Neural progenitor cell (in vitro differentiated cells): ENCODE measurements around the gene TEF. TPM values are rescaled to one million over a fixed set of nuclear protein-coding genes. Genes with fewer than 3 reads are reported as not detected.

Experiments
- DNase-seq: peaks from one replicate; pipeline ENCODE4 v3.0.0-alpha.2; 2016; ENCODE audit warnings: low spot score
- H2AFZ ChIP-seq: fragments of 200-600 bp; sonication (generic); replicated peaks from 2 replicates; pipeline ENCODE4 v1.6.1; 2016; ENCODE audit warnings: antibody characterized with exemption
- H3F3A ChIP-seq: fragments of 200-600 bp; sonication (generic); 2 replicates; pipeline ENCODE4 v1.6.1; 2016; ENCODE audit warnings: antibody characterized with exemption, low read depth
- H3K27ac ChIP-seq: fragments of 200-600 bp; sonication (generic); 2 replicates; pipeline ENCODE4 v1.5.1; 2016; ENCODE audit warnings: mild to moderate bottlenecking
- H3K27me3 ChIP-seq: fragments of 200-600 bp; sonication (generic); 2 replicates; pipeline ENCODE4 v1.6.1; 2016; ENCODE audit warnings: mild to moderate bottlenecking, moderate library complexity
- H3K36me3 ChIP-seq: fragments of 200-600 bp; sonication (generic); 2 replicates; pipeline ENCODE4 v1.5.1; 2016
- H3K4me1 ChIP-seq: fragments of 200-600 bp; sonication (generic); 2 replicates; pipeline ENCODE4 v1.6.1; 2016; ENCODE audit warnings: mixed run types
- H3K4me2 ChIP-seq: fragments of 200-600 bp; sonication (generic); 2 replicates; pipeline ENCODE4 v1.6.1; 2016
- H3K4me3 ChIP-seq: fragments of 200-600 bp; sonication (generic); 2 replicates; pipeline ENCODE4 v1.5.1; 2016
- H3K79me2 ChIP-seq: fragments of 200-600 bp; sonication (generic); 2 replicates; pipeline ENCODE4 v1.6.1; 2016; ENCODE audit warnings: low read depth
- H3K9ac ChIP-seq: fragments of 200-600 bp; sonication (generic); 2 replicates; pipeline ENCODE4 v1.6.1; 2016
- H3K9me3 ChIP-seq: fragments of 200-600 bp; sonication (generic); 2 replicates; pipeline ENCODE4 v1.5.1; 2016; ENCODE audit warnings: low read depth
- H4K20me1 ChIP-seq: fragments of 200-600 bp; sonication (generic); 2 replicates; pipeline ENCODE4 v1.6.1; 2016; ENCODE audit warnings: low read depth
- H3K27ac Mint-ChIP-seq: 3 replicates; pipeline ENCODE4 v1.8.0; 2021; ENCODE audit warnings: mixed read lengths
- H3K27me3 Mint-ChIP-seq: 2 replicates; pipeline ENCODE4 v1.8.0; 2022; ENCODE audit warnings: low read depth, mild to moderate bottlenecking, inconsistent platforms, moderate library complexity, mixed read lengths; ENCODE audit not compliant: insufficient read depth
- H3K36me3 Mint-ChIP-seq: 3 replicates; pipeline ENCODE4 v1.8.0; 2021; ENCODE audit warnings: mixed read lengths
- H3K4me1 Mint-ChIP-seq: 3 replicates; pipeline ENCODE4 v1.8.0; 2021; ENCODE audit warnings: mixed read lengths
- H3K4me3 Mint-ChIP-seq: 3 replicates; pipeline ENCODE4 v1.8.0; 2021; ENCODE audit warnings: mild to moderate bottlenecking, moderate library complexity, mixed read lengths
- H3K9me3 Mint-ChIP-seq: 3 replicates; pipeline ENCODE4 v1.8.0; 2020; ENCODE audit warnings: mixed read lengths
- CTCF ChIP-seq: fragments of 200-600 bp; sonication (generic); IDR thresholded peaks from 2 replicates; pipeline ENCODE4 v1.5.1; 2017; ENCODE audit warnings: antibody characterized with exemption, mild to moderate bottlenecking
- EZH2 ChIP-seq: fragments of 200-600 bp; sonication (generic); IDR thresholded peaks from 2 replicates; pipeline ENCODE4 v1.6.1; 2017; ENCODE audit warnings: antibody characterized with exemption, mild to moderate bottlenecking, moderate library complexity
- EZH2phosphoT487 ChIP-seq: fragments of 200-600 bp; sonication (generic); IDR thresholded peaks from 2 replicates; pipeline ENCODE4 v1.6.1; 2017; ENCODE audit warnings: antibody characterized with exemption
- total RNA-seq: library from RNA; depleted of rRNA; stranded (reverse); fragments of >200 nt; gene quantifications from 2 replicates; pipeline ENCODE4 v1.2.3, GENCODE V29; 2015; ENCODE audit warnings: low replicate concordance

The TEF gene
- total RNA-seq, 1 donor from 2014 or later: 11.0 TPM

GRCh38 chr22:41446057-41446501 is 64.3 kb downstream of the TEF start:
- Histone ChIP-seq H3K36me3 (no peaks in the 10 kb centered on the region), H3K79me2 (peaks cover 76% of the 10 kb centered on the region), H3K27ac (peak overlapping the region; percentile 96), H3K9me3 (no peaks in the 10 kb centered on the region), H3K4me1 (peaks cover 3% of the 10 kb centered on the region), H4K20me1 (peaks cover 46% of the 10 kb centered on the region), H3K27me3 (no peaks in the 10 kb centered on the region), H3F3A (peaks cover 48% of the 10 kb centered on the region), H3K9ac (peak overlapping the region; percentile 91), H2AFZ (no peak overlapping the region), H3K4me2 (peak overlapping the region; percentile 81), H3K4me3 (peak overlapping the region; percentile 96)
- peak overlapping the region; percentile 100 for H3K4me3 Mint-ChIP-seq
- no peak for TF ChIP-seq CTCF
- TF ChIP-seq EZH2phosphoT487: no peak
- TF ChIP-seq EZH2: no peak
- peaks cover 10% of the 10 kb centered on the region for H3K36me3 Mint-ChIP-seq
- H3K4me1 Mint-ChIP-seq: peaks cover 28% of the 10 kb centered on the region
- H3K27me3 Mint-ChIP-seq: peaks cover 10% of the 10 kb centered on the region
- peak; percentile 59 for DNase-seq
- H3K27ac Mint-ChIP-seq: peak overlapping the region; percentile 97
- H3K9me3 Mint-ChIP-seq: no peaks in the 10 kb centered on the region

- Histone ChIP-seq H3K4me2 (peak within 1 kb of the TSS; percentile 81), H4K20me1 (peaks cover 39% of the 10 kb centered on the region), H3K36me3 (no peaks in the 10 kb centered on the region), H3K27ac (peak within 1 kb of the TSS; percentile 96), H3K79me2 (peaks cover 68% of the 10 kb centered on the region), H3K9me3 (no peaks in the 10 kb centered on the region), H2AFZ (no peak within 1 kb of the TSS), H3K27me3 (no peaks in the 10 kb centered on the region), H3K9ac (peak within 1 kb of the TSS; percentile 91), H3K4me3 (peak within 1 kb of the TSS; percentile 96), H3F3A (peaks cover 48% of the 10 kb centered on the region), H3K4me1 (peaks cover 3% of the 10 kb centered on the region)
- Mint-ChIP-seq H3K9me3 (no peaks in the 10 kb centered on the region), H3K27me3 (peaks cover 10% of the 10 kb centered on the region), H3K4me3 (peak within 1 kb of the TSS; percentile 100), H3K27ac (peak within 1 kb of the TSS; percentile 99), H3K36me3 (peaks cover 8% of the 10 kb centered on the region), H3K4me1 (peaks cover 28% of the 10 kb centered on the region)
- DNase-seq: peak; percentile 98
- TF ChIP-seq EZH2phosphoT487 (no peak), CTCF (no peak), EZH2 (no peak)
Measured at GRCh38 chr22:41446639-41447434, 65.1 kb downstream of the TEF start, which contains the start of gene TOB2. Gene TOB2 (minus strand): TSS chr22:41446801. CDS start chr22:41437345, 9,456 bp downstream.

- H3K27me3 Mint-ChIP-seq: peaks cover 10% of the 10 kb centered on the region
- Histone ChIP-seq H4K20me1 (peaks cover 31% of the 10 kb centered on the region), H3K9ac (peak overlapping the region; percentile 67), H3K36me3 (no peaks in the 10 kb centered on the region), H3K4me2 (peak overlapping the region; percentile 81), H3K9me3 (no peaks in the 10 kb centered on the region), H3K27me3 (no peaks in the 10 kb centered on the region), H2AFZ (no peak overlapping the region), H3F3A (peaks cover 41% of the 10 kb centered on the region), H3K79me2 (peaks cover 60% of the 10 kb centered on the region), H3K4me1 (peaks cover 3% of the 10 kb centered on the region), H3K4me3 (peak overlapping the region; percentile 96), H3K27ac (peak overlapping the region; percentile 96)
- peak overlapping the region; percentile 100 for H3K4me3 Mint-ChIP-seq
- H3K4me1 Mint-ChIP-seq: peaks cover 27% of the 10 kb centered on the region
- TF ChIP-seq CTCF (no peak), EZH2 (no peak), EZH2phosphoT487 (no peak)
- H3K27ac Mint-ChIP-seq: peak overlapping the region; percentile 99
- DNase-seq: peak; percentile 90
- H3K36me3 Mint-ChIP-seq: peaks cover 6% of the 10 kb centered on the region
- no peaks in the 10 kb centered on the region for H3K9me3 Mint-ChIP-seq
Measured at GRCh38 chr22:41447435-41448188, 65.9 kb downstream of the TEF start.
